G401.6 (cell line): Measurements from ENCODE around the gene WDR70.
"Not testable (repeated sequence)": the region's sequence is repeated elsewhere in the genome, so short reads cannot be mapped to it uniquely, and the experiment has no call there.

ENCODE experiments used
- FAIRE-seq: peaks from 2 replicates; lab custom pipeline; 2012; peaks lifted over from hg19 to GRCh38; lab: Jason Lieb, UNC

WDR70 gene

GRCh38 chr5:37379100-37379628 is at the start of gene WDR70:
TSS of gene WDR70 (plus strand) at chr5:37379318. CDS start at chr5:37379368, 50 bp downstream.
- FAIRE-seq = peak; percentile 95

- FAIRE-seq = not testable (repeated sequence)
Observed at GRCh38 chr5:37334754-37335153, 44.4 kb upstream of the WDR70 start.

- FAIRE-seq = not testable (repeated sequence)
Observed at GRCh38 chr5:37342741-37343140, 36.4 kb upstream of the WDR70 start.

GRCh38 chr5:37355161-37355560 is 24.0 kb upstream of the WDR70 start:
- no peak for FAIRE-seq

- no peak for FAIRE-seq
Observed at GRCh38 chr5:37370550-37370863, 8.6 kb upstream of the WDR70 start.

GRCh38 chr5:37370864-37371726 is 8.0 kb upstream of the WDR70 start, which contains the start of gene NUP155:
TSS of gene NUP155 (minus strand) at chr5:37371106. CDS start at chr5:37370977, 129 bp downstream.
- peak; percentile 99 for FAIRE-seq

- FAIRE-seq = no peak
Observed at GRCh38 chr5:37375091-37375490, 4.0 kb upstream of the WDR70 start.

- not testable (repeated sequence) for FAIRE-seq
Observed at GRCh38 chr5:37378066-37378465, 1.1 kb upstream of the WDR70 start.

- no peak for FAIRE-seq
Observed at GRCh38 chr5:37391591-37391990, 12.5 kb downstream of the WDR70 start.

GRCh38 chr5:37396352-37396751 is 17.2 kb downstream of the WDR70 start:
- FAIRE-seq = no peak

GRCh38 chr5:37400501-37400900 is 21.4 kb downstream of the WDR70 start:
- FAIRE-seq = no peak

GRCh38 chr5:37412515-37412914 is 33.4 kb downstream of the WDR70 start:
- FAIRE-seq = no peak

- not testable (repeated sequence) for FAIRE-seq
Observed at GRCh38 chr5:37415456-37415855, 36.3 kb downstream of the WDR70 start.

- FAIRE-seq = no peak
Observed at GRCh38 chr5:37417347-37417746, 38.2 kb downstream of the WDR70 start.

GRCh38 chr5:37424441-37424840 is 45.3 kb downstream of the WDR70 start:
- FAIRE-seq = no peak

- no peak for FAIRE-seq
Observed at GRCh38 chr5:37428044-37428443, 48.9 kb downstream of the WDR70 start.

- peak; percentile 25 for FAIRE-seq
Observed at GRCh38 chr5:37435261-37435660, 56.1 kb downstream of the WDR70 start.

GRCh38 chr5:37436146-37436934 is 57.2 kb downstream of the WDR70 start:
- no peak for FAIRE-seq

GRCh38 chr5:37437711-37438110 is 58.6 kb downstream of the WDR70 start:
- FAIRE-seq = peak; percentile 11

- not testable (repeated sequence) for FAIRE-seq
Observed at GRCh38 chr5:37445783-37446182, 66.7 kb downstream of the WDR70 start.

GRCh38 chr5:37448941-37449340 is 69.8 kb downstream of the WDR70 start:
- no peak for FAIRE-seq

- FAIRE-seq = not testable (repeated sequence)
Observed at GRCh38 chr5:37451991-37452390, 72.9 kb downstream of the WDR70 start.

GRCh38 chr5:37453252-37453651 is 74.1 kb downstream of the WDR70 start:
- FAIRE-seq = not testable (repeated sequence)
